ENCODE results near the gene PPIP5K2. TPM values are rescaled to one million over a fixed set of nuclear protein-coding genes. Genes with fewer than 3 reads are reported as not detected.
"Not testable (repeated sequence)": the region's sequence is repeated elsewhere in the genome, so short reads cannot be mapped to it uniquely, and the experiment has no call there.

PPIP5K2 gene
- total RNA-seq, 1 donor from 2014 or later = 57.8 TPM

GRCh38 chr5:103203226-103203625 lies 83.1 kb downstream of the PPIP5K2 start:
- TF ChIP-seq, protein P1, sequence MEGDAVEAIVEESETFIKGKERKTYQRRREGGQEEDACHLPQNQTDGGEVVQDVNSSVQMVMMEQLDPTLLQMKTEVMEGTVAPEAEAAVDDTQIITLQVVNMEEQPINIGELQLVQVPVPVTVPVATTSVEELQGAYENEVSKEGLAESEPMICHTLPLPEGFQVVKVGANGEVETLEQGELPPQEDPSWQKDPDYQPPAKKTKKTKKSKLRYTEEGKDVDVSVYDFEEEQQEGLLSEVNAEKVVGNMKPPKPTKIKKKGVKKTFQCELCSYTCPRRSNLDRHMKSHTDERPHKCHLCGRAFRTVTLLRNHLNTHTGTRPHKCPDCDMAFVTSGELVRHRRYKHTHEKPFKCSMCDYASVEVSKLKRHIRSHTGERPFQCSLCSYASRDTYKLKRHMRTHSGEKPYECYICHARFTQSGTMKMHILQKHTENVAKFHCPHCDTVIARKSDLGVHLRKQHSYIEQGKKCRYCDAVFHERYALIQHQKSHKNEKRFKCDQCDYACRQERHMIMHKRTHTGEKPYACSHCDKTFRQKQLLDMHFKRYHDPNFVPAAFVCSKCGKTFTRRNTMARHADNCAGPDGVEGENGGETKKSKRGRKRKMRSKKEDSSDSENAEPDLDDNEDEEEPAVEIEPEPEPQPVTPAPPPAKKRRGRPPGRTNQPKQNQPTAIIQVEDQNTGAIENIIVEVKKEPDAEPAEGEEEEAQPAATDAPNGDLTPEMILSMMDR (IDR thresholded peaks at IDR 0.05) = no peak
- H3K9me3 Mint-ChIP-seq (ENCODE audit: low read depth) = no peaks in the 10 kb centered on the region
- H3K4me1 Mint-ChIP-seq (ENCODE audit: low read depth) = peaks cover 15% of the 10 kb centered on the region
- no peak overlapping the region for H3K27ac Mint-ChIP-seq (ENCODE audit: unreplicated experiment)
- H3K36me3 Mint-ChIP-seq (ENCODE audit: low read depth) = peaks cover 9% of the 10 kb centered on the region
- no peak overlapping the region for H3K4me3 Mint-ChIP-seq (ENCODE audit: unreplicated experiment)
- no peak for DNase-seq (ENCODE audit: low spot score)
- H3K27me3 Mint-ChIP-seq (ENCODE audit: low read depth) = no peaks in the 10 kb centered on the region

GRCh38 chr5:103204990-103205389 lies 84.9 kb downstream of the PPIP5K2 start:
- peaks cover 15% of the 10 kb centered on the region for H3K4me1 Mint-ChIP-seq (ENCODE audit: low read depth)
- not testable (repeated sequence) for H3K27ac Mint-ChIP-seq (ENCODE audit: unreplicated experiment); H3K27me3 Mint-ChIP-seq (ENCODE audit: low read depth); H3K36me3 Mint-ChIP-seq (ENCODE audit: low read depth); DNase-seq (ENCODE audit: low spot score); H3K4me3 Mint-ChIP-seq (ENCODE audit: unreplicated experiment); H3K9me3 Mint-ChIP-seq (ENCODE audit: low read depth)

DNA sequence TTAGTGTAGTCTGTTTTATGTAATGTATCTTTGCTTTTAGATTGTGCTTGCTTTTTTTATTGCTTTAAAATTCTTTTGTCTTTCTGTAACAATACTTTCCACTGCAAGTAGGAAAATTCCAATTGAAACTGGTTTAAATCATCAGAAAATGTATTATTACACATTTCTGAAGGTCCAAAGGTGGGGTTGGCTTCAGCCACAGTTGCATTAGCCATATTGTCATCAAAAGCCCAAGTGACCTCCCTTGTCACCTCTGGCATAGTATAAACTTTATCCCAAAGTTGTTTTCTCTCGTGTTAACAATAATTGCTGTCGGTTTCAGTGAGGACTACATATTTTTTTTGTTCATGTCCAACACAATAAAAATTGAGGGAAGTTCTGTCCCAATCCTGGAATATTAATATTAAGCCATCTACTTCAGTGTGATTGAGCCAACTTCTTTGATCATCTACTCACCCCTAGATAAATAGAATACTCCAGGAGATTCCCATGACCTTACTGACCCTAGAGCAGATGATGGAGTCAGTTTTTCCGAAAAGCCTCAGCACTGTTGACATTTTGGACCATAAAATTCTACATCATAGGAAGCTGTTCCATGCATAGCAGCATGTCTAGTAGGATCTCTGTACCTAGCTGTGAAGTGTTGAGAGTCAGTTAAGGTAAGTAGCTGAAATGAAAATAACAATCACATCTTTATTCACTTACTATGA lies 86.0 kb downstream of the PPIP5K2 start:
- no peaks in the 10 kb centered on the region for H3K27me3 Mint-ChIP-seq (ENCODE audit: low read depth)
- H3K4me1 Mint-ChIP-seq (ENCODE audit: low read depth) = peaks cover 18% of the 10 kb centered on the region
- no peak overlapping the region for H3K27ac Mint-ChIP-seq (ENCODE audit: unreplicated experiment)
- no peak for DNase-seq (ENCODE audit: low spot score)
- H3K36me3 Mint-ChIP-seq (ENCODE audit: low read depth) = peaks cover 9% of the 10 kb centered on the region
- no peaks in the 10 kb centered on the region for H3K9me3 Mint-ChIP-seq (ENCODE audit: low read depth)
- TF ChIP-seq, protein P1 (IDR thresholded peaks at IDR 0.05) = no peak
- no peak overlapping the region for H3K4me3 Mint-ChIP-seq (ENCODE audit: unreplicated experiment)

DNA sequence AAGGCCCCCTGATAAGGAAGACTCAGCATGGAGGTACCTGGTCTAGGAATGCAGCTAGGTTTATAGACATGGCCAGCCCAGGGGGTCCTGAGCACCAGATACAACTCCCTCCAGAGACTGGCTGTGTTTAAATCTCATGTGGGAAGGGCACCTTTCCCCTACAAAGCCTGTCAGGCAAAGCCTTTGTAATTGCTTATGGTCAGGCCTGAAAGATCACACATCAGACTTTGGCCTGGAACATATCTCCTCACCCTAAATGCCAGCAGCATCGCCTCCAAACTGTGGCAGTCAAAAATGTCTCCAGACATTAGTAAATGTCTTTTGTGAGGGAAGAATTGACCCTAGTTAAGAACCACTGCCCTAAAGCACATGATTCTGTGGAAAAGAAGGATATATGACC lies 86.9 kb downstream of the PPIP5K2 start:
- TF ChIP-seq, protein P1 (IDR thresholded peaks at IDR 0.05) = no peak
- no peak overlapping the region for H3K27ac Mint-ChIP-seq (ENCODE audit: unreplicated experiment)

DNA sequence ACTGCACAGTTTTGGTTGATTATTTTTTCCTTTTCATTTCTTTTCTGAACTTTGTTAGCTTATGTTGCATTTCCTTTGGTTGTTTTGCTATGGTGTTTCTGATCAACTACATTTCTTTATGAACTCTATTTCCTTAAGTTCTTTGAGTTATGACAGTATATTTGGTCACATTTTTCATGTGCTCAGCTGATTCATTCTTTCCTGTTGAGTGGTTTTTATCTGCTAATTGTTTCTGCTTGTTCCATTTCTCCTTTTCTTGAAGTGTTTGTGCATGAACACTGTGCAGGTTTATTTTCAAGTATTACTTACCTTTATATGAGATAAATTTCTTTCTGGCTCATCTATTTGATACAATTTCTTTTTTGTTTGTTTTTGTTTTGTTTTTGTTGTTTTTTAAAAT lies 87.6 kb downstream of the PPIP5K2 start:
- TF ChIP-seq, protein P1 (IDR thresholded peaks at IDR 0.05) = no peak
- Mint-ChIP-seq H3K36me3 (ENCODE audit: low read depth) (peaks cover 9% of the 10 kb centered on the region), H3K4me3 (ENCODE audit: unreplicated experiment) (no peak overlapping the region), H3K27me3 (ENCODE audit: low read depth) (no peaks in the 10 kb centered on the region), H3K27ac (ENCODE audit: unreplicated experiment) (no peak overlapping the region), H3K4me1 (ENCODE audit: low read depth) (peaks cover 30% of the 10 kb centered on the region), H3K9me3 (ENCODE audit: low read depth) (no peaks in the 10 kb centered on the region)
- DNase-seq (ENCODE audit: low spot score) = no peak

More for the DNA sequence above, 86.9 kb downstream of the PPIP5K2 start:
- DNase-seq (ENCODE audit: low spot score) = no peak
- Mint-ChIP-seq H3K4me1 (ENCODE audit: low read depth) (peaks cover 26% of the 10 kb centered on the region), H3K9me3 (ENCODE audit: low read depth) (no peaks in the 10 kb centered on the region), H3K27me3 (ENCODE audit: low read depth) (no peaks in the 10 kb centered on the region), H3K36me3 (ENCODE audit: low read depth) (peaks cover 9% of the 10 kb centered on the region), H3K4me3 (ENCODE audit: unreplicated experiment) (no peak overlapping the region)

- no peaks in the 10 kb centered on the region for H3K27me3 Mint-ChIP-seq (ENCODE audit: low read depth)
- no peak for DNase-seq (ENCODE audit: low spot score)
- no peak overlapping the region for H3K27ac Mint-ChIP-seq (ENCODE audit: unreplicated experiment)
- peaks cover 9% of the 10 kb centered on the region for H3K36me3 Mint-ChIP-seq (ENCODE audit: low read depth)
- TF ChIP-seq, protein P1 (IDR thresholded peaks at IDR 0.05) = no peak
- H3K4me1 Mint-ChIP-seq (ENCODE audit: low read depth) = peaks cover 30% of the 10 kb centered on the region
- no peaks in the 10 kb centered on the region for H3K9me3 Mint-ChIP-seq (ENCODE audit: low read depth)
- H3K4me3 Mint-ChIP-seq (ENCODE audit: unreplicated experiment) = no peak overlapping the region
These were observed 88.4 kb downstream of the PPIP5K2 start for GRCh38 chr5:103208460-103208859.

Measured in chondrocyte (in vitro differentiated cells).